Measurements from ENCODE around the gene CYTH1.

DNA sequence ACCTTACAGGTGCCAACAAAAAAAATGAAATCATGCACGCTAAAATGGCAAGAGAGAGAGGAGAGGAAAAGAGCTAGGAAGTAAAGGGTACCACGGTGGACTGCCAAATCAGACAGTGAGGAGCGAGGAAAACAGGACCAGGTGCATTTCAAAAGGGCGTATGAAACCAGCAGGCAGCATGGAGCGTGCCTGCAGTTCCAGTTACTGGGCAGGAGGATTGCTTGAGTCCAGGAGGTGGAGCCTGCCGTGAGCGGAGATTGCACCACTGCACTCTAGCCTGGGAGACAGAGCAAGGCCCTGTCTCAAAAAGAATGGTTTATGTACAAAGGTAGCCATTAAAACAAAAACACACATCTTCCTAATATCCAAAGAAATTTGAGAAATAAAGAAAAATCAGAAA, 42.2 kb upstream of the CYTH1 start:
- TF ChIP-seq, protein P1, sequence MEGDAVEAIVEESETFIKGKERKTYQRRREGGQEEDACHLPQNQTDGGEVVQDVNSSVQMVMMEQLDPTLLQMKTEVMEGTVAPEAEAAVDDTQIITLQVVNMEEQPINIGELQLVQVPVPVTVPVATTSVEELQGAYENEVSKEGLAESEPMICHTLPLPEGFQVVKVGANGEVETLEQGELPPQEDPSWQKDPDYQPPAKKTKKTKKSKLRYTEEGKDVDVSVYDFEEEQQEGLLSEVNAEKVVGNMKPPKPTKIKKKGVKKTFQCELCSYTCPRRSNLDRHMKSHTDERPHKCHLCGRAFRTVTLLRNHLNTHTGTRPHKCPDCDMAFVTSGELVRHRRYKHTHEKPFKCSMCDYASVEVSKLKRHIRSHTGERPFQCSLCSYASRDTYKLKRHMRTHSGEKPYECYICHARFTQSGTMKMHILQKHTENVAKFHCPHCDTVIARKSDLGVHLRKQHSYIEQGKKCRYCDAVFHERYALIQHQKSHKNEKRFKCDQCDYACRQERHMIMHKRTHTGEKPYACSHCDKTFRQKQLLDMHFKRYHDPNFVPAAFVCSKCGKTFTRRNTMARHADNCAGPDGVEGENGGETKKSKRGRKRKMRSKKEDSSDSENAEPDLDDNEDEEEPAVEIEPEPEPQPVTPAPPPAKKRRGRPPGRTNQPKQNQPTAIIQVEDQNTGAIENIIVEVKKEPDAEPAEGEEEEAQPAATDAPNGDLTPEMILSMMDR (IDR thresholded peaks at IDR 0.05), result no peak
- no peak for TF ChIP-seq POLR2A (IDR thresholded peaks at IDR 0.05)

Measured in adrenal gland (tissue), 5 donors.